HG03558 (cell line): ENCODE data around the gene TECR.
"Not testable (repeated sequence)": the region's sequence is repeated elsewhere in the genome, so short reads cannot be mapped to it uniquely, and the experiment has no call there.

ENCODE experiments used
- ATAC-seq: cut with Tn5 transposase; IDR thresholded peaks from one replicate; pipeline ENCODE4 v1.9.1; 2021; ENCODE audit warnings: moderate number of reproducible peaks; ENCODE audit not compliant: unreplicated experiment; ENCODE audit errors: extremely low read depth

The TECR gene

DNA sequence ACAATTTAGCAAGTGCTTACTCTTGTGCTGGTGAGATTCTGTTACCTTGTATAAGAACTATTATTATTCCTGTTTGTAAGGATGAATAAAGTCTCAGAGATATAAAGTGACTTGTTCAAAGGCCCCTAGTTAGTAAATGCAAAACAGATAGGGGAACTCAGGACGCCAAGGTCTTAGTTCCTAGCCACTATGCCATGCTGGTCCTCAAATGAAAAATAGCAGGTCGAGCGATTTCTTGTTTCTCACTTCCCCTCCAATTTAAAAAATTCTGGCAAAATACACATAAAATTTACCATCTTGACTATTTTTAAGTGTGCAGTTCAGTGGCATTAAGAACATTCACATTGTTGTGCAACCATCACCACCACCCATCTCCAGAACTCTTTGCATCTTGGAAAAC lies 1.1 kb downstream of the TECR start:
- no peak for ATAC-seq

DNA sequence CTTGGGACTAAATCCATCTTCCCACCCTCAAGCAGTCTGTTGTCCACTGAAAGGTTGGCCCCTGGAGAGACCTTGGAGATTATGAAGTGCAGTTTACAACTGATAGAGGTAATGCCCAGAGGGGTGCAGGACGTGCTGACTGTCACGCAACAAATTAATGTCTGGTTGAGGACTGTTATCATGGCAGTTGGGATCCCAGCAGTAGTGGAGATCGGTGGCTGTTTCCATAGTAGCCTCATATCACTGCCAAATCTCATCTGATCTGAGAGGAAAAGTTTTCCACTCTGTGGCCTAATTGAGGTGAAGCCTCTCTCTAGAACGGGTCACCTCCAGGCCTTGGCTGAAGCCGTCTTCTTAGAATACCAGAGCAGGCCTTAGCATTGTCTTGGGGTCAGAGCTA lies 4.1 kb downstream of the TECR start:
- ATAC-seq, result no peak

DNA sequence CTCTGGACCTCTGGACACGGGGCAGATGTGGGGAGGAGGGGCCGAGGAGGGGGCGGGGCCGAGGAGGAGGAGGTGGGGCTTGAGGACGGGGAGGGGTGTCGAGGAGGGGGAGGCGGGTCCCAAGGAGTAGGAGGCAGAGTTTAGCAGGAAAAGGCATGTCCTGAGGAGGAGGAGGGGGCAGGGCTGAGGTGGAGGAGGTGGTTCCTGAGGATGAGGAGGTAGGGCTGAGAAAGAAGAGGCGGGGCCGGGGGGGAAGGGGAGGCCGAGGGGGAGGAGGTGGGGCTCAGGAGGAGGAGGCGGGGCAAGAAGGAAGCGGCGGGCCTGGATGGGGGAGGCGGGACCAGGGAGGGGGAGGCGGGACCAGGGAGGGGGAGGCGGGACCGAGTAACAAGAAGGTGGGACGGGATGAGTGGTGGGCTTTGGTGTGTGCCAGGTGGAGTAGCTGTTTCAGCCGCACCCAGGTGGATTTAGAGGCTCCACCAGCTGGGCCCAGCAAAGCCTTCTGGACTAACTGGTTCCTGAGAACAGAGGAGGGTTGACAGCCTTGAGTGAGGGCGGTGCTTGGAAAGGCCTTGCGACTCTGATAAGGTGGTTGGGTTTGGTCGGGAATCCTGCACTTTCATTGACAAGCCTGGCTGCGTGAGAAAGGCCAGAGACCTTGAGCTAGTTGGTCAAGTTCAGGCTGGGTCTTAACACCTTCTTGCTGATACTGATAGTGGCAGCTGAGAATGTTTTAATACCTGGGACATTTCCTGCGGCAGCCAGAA lies 7.7 kb downstream of the TECR start:
- ATAC-seq, result no peak

DNA sequence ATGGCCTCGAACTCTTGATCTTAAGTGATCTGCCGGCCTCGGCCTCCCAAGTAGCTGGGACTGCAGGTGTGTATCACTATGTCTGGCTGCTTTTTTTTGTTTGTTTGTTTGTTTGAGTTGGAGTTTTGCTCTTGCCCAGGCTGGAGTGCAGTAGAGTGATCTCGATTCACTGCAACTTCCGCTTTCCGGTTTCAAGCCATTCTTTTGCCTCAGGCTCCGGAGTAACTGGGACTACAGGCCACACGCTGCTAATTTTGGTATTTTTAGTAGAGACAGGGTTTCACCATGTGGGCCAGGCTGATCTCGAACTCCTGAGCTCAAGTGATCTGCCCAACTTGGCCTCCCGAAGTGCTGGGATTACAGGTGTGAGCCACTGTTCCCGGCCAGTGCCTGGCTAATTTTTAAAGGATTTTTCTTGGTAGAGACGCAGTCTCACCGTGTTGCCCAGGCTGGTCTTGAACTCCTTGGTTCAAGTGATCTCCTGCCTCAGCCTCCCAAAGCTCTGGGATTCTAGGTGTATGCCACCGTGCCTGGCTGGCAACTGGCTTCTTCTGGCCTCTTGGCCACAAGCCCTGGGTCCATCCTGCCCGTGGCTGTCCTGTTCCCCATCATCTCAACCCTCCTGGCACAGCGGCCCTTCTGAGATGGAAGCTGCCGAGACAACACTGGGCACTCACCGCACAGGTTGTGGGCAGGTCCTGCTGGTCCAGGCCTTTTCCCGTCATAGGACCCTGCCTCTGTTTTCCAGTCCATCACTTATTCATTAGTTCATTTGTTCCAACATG lies 11.5 kb downstream of the TECR start:
- ATAC-seq, result no peak

DNA sequence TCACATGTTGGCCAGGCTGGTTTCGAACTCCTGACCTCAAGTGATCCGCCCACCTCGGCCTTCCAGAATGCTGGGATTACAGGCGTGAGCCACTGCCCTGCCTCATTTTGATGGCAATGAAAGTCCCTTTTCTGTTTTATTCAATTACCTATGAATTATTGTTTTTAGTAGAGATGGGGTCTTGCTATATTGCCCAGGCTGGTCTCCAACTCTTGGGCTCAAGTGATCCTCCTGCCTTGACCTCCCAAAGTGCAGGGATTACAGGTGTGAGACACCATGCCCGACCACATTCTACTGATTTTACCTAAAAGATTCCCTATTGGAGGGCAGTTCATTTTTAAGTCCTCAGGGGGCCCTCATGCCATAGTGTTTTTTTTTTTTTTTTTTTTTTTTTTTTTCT lies 12.6 kb downstream of the TECR start:
- ATAC-seq, result not testable (repeated sequence)

DNA sequence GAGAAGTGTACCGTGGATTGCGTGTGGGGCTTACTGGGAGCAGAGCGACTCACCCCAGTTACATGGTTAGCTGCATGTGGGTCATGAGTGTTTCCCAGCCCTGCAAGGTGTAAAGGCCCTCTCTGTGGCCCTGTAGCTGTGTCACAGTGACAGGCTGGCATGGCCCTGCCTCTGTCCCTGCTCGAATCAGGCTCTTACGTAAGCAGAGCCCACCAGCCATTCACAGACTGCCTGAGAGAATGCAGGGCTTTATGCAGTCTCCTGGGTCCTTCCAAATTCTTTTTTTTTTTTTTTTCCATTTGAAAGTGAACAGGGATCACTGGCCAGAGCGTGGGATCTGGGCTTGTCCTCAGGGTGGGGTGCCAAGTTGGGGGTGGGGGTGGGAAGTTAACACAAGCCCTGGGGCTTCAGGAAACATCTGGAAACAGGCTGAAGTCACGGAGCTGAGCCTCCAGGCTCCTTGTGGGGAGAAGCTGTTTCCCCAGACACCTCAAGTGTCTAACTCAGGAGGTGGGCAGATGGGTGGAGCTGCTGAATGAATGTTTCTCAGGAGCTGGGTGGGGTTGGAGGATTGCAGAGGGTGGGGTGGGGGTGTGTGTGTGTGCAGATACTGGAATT lies 13.4 kb downstream of the TECR start:
- ATAC-seq, result no peak

DNA sequence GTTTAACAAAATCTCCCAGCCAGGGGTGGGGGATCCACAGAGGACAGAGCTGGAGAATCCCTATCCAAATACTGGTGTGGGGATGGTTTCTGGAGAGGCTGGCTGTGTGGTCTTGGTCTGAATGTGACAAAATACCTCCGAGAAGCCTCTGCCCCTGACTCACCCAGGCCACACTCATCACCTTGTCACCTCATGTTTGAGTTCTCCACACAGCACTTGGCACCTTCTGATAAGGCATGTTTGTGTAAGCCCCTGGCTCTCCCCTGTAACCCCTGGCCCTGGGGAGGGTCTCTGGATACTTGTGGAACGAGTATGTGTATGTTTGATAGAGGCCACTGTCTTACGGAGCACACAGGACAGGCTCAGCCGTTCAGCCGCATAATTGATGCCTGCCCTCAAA lies 14.7 kb downstream of the TECR start:
- no peak for ATAC-seq

DNA sequence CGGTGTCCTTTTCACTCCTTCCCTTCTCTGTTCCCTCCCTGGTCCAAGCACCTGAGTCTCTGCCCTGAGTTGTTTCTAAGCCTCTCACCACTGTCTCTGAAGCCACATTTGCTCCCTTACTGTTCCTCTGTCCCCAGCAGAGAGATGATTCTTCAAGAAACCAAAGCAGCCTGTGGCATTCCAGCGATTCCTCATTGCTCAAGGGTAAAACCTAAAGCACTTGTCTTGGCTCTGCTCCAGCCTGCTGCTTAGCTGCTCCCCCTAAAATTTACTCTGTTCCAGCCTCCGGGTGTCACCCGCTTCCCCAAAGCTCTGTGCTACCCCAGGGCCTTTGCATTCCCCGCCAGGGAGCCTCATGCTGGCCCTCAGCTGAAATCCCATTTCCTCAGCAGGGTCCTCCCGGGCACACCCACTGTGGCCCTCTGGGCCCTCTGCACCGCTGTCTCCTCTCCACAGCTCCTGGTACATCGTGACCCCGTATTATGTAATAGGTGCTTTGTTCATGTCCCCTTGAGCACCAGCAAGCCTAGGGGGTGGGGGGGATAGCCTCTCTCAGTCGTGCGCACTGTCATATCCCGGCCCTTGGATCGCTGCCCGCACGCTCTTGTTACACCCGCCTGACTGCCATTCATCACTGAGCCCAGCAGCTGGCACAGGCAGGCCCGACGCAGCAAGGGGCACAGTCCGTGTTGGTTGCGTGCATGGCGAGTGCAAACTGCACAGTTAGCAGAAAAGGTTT lies 15.8 kb downstream of the TECR start:
- ATAC-seq, result no peak

DNA sequence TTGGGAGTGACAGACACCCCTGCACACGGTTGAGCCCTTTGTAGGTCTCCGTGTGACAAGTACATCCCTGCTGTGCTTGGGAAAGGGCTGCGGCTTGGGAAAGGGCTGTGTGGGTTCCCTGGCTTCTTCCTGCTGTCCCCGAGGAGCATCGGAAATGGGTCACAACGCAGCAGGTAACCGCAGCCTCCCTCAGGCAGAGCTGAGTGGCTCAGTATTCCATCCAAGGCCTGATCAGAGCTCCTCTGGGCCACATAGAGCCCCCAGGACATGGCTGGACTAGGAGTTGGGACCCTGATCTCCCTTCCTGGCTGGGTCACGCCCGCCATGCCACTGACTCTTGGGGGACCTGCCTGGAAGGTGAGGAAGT lies 16.3 kb downstream of the TECR start:
- no peak for ATAC-seq

DNA sequence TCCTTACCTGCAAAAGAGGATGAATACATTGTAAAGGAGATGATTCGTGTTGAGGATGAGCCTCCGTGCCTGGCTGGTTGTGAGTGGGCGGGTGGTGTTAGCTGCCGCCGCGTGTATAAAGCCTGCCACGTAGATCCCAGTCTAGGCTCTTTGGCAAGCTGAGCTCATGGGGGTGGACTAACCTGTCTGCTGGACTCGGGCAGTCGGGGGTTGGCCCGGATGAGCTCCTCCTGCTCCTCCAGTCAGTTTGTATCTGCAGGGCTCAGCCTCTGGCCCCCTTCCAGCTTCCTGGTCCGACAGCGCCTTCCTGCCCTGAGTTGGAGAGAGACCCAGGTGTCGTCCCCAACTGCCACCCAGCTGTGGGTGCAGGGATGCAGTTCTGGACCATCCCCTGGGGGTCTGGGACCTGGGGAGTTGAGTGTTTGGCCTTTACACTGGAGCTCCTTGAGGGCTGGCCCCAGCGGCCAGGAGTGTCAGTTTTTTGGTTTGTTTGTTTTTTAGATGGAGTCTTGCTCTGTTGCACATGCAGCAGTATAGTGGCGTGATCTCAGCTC lies 20.9 kb downstream of the TECR start:
- no peak for ATAC-seq

DNA sequence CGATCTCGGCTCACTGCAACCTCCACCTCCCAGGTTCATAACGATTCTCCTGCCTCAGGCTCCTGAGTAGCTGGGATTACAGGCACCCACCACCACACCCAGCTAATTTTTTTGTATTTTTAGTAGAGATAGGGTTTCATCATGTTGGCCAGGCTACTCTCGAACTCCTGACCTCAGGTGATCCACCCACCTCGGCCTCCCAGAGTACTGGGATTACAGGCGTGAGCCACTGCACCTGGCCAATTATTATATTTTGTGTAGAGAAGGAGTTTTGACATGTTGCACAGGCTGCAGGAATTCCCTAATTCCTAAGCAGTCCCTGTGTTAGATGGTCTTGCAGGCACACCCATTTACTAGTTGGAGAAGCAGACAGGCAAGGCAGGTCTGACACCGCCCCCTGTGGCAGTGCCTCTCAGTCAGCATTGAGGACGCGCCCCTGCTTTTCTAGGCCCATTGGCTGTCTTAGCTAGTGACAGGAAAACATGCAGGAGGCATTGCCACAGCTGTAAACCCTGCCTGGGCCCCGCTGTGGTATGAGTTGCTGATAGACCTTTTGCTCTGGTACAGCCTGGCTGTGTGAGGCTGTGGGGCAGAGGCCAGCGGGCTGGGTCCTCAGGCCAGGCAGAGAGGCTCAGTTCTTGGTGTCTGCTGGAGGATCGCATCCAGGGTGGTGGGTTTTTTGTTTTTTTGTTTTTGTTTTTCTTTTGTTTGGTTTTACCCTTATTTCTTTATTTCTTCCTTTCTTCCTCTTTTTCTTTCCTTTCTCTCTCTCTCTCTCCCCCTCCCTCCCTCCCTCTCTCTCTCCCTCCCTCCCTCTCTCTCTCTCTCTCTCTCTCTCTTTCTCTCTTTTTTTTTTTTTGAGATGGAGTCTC lies 22.0 kb downstream of the TECR start:
- ATAC-seq, result not testable (repeated sequence)

DNA sequence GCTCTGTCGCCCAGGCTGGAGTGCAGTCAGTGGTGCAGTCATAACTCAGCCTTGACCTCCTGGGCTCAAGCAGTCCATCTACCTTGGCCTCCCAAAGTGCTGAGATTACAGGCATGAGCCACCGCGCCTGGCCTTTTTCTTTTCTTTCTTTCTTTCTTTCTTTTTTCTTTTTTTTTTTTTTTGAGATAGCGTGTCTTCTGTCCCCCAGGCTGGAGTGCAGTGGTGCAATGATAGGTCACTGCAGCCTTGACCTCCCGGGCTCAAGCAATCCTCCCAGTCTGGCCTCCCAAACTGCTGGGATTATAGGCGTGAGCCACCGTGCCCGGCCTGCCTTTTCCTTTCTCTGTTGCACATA lies 22.6 kb downstream of the TECR start:
- not testable (repeated sequence) for ATAC-seq

DNA sequence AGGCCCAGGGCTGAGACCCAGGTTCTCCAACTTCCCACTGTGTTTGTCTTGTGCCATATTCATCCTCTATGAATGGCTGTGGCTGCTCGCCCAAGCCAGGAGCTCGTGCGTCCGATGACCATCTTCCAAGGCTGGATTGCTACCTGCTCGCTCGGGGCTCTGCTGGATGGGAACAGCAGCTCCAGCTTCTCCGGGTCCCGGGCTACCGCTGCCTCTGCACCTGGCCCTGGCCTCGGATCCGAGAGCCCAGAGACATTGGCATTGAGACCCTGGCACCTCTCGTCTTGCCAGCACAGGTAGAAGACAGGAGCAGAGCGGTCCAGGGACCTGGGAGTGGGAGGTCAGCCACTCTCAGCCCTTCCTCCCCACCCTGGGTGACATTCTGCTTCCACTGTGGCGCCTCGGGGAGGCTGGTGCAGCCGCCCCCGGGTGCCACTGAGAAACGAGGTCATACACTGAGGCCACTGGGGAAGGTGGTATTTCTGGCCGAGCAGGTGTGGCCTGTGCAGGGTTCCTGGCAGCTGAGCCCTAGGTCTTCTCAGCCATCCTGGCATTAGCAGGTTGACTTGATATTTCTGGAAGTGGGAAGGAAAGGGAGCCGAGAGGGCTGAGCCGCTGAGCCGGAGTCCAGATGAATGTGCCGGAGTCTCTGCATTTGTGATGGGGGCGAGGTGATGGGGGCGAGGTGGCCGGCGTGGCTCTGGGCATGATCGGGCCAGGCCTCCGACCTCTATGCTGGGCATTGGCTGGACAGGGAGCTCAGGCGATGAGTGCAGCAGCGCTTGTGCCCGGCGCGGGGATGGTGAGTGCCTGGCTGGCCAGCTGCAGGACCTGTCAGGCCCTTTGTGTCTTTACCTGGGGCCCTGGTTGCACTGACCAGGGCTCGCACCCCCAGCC lies 23.9 kb downstream of the TECR start:
- no peak for ATAC-seq

DNA sequence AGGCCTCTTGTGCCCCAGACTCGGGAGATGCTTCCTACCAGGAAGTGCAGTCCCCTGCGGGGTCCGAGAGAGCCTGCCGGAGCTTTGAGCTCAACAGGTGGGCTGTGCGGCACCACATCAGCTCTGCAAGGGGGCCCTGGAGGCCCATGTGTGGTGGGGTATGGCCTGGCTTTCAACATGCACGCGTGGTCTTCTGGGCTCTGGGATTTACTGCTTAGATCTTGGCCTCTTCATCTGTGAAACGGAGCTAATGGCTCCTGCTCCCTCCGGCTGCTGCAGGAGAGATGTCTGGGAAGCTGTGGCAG lies 24.5 kb downstream of the TECR start:
- ATAC-seq, result no peak

DNA sequence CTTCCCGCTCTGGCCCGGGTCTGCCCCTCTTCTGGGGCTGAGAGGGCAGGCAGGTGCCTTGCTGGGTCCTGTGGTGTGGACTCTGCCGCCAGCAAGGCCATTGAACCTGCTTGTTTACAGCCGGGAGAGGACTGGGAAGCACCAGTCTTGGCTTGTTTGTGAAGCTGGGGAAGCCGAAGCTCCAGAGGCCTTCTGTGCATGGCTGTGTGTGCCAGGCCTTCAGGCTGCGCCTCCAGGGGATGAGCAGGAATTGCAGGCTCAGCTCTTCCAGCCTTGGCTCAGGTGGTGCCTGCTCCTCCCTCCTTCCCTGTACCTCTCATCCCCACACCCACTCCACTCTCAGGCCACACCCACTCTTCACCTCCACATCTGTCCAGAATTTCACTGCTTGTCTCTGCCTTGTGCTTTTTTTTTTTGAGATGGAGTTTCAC lies 25.0 kb downstream of the TECR start:
- no peak for ATAC-seq

DNA sequence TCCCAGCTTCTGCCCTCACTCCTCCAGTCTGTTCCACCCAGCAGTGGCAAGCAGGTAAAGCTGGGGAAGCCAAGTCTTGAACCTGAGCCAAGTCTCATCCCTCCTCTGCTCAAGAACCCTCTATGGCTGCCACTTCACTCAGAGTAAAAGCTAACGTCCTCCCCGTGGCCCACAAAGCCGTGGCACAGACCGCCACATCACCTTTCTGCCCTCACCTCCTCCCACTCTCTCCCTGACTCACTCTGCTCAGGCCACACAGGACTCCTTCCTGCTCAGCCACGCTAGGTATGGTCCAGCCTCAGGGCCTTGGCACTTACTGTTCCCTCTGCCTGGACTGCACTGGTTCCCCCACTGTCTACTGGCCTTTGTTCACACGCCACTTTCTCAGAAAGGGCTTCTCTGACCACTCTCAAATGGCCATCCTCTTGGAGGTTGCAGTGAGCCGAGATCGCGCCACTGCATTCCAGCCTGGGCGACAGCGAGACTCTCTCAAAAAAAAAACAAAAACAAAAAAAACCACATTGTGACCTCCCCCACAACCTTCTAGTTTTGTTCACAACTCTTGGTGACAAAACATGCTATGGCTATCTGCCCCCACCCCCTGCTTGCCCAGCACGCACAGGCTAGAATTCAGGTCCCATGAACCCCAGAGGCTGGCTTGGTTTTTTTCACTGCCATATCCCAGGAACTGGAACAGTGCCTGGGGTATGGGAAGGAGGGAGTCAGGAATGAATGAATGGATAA lies 26.7 kb downstream of the TECR start:
- no peak for ATAC-seq

DNA sequence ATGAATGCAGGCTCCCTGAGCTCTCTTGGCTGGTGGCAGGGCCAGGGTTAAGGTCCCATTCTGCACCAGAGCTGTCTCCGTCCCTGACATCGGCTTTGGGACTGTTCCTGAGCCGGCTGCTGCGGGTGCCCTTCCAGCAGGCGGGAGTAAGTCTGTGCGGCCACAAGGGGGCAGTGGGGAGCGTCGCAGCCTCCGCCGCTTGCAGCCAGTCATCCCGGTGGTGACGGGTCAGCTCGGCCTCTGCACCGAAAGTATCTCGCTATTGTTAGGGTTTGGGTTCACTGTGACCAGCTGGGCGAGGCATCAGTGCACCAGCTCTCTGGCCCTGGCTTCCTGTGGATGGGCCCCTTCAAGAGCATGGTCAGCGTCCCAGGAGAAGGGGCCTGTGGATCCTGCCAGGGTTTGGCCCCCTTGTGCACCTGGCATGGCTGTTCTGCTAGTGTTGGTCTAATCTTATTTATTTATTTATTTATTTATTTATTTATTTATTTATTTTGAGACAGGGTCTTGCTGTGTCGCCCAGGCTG lies 27.3 kb downstream of the TECR start:
- no peak for ATAC-seq
